Trophoblast cell (in vitro differentiated cells and primary cell): Measurements from ENCODE around the gene LRIG1.

Experiments used
- DNase-seq, 2 donors: peaks; one replicate each; pipeline ENCODE4 v3.0.0-alpha.2; 2016
- H2AFZ ChIP-seq: 2 replicates; pipeline ENCODE4 v1.6.1; 2013; ENCODE audit warnings: low read length, moderate library complexity, mild to moderate bottlenecking; ENCODE audit not compliant: insufficient read depth, poor library complexity
- H2AK5ac ChIP-seq: 2 replicates; pipeline ENCODE4 v1.6.1; 2013; ENCODE audit warnings: mild to moderate bottlenecking, low read length
- H2BK120ac ChIP-seq: 2 replicates; pipeline ENCODE4 v1.6.1; 2013; ENCODE audit warnings: low read length, mild to moderate bottlenecking, moderate library complexity; ENCODE audit not compliant: insufficient read depth, poor library complexity
- H2BK12ac ChIP-seq: 2 replicates; pipeline ENCODE4 v1.6.1; 2013; ENCODE audit warnings: mild to moderate bottlenecking, low read length, moderate library complexity
- H2BK5ac ChIP-seq: 2 replicates; pipeline ENCODE4 v1.6.1; 2013; ENCODE audit warnings: low read length, low read depth, moderate library complexity, mild to moderate bottlenecking; ENCODE audit not compliant: poor library complexity
- H3K14ac ChIP-seq: 2 replicates; pipeline ENCODE4 v1.6.1; 2013; ENCODE audit warnings: mild to moderate bottlenecking, low read length
- H3K18ac ChIP-seq: 2 replicates; pipeline ENCODE4 v1.6.1; 2013; ENCODE audit warnings: mild to moderate bottlenecking, low read length
- H3K23ac ChIP-seq: 2 replicates; pipeline ENCODE4 v1.6.1; 2013; ENCODE audit warnings: low read length
- H3K27ac ChIP-seq: 2 replicates; pipeline ENCODE4 v1.5.1; 2013; ENCODE audit warnings: low read depth, mild to moderate bottlenecking, inconsistent platforms, low read length, moderate library complexity
- H3K27me3 ChIP-seq: 2 replicates; pipeline ENCODE4 v1.6.1; 2013; ENCODE audit warnings: inconsistent platforms, mild to moderate bottlenecking, low read length, moderate library complexity; ENCODE audit not compliant: insufficient read depth
- H3K36me3 ChIP-seq, 2 experiments: 1 replicate in 1 of 2; 2 replicates in 1 of 2; pipeline ENCODE4 v1.6.1; 2013; ENCODE audit warnings: low read length in 2 of 2, mild to moderate bottlenecking in 2 of 2, moderate library complexity in 1 of 2; ENCODE audit not compliant: insufficient read depth in 2 of 2, control insufficient read depth in 1 of 2
- H3K4ac ChIP-seq: 2 replicates; pipeline ENCODE4 v1.6.1; 2013; ENCODE audit warnings: low read depth, mild to moderate bottlenecking, low read length, moderate library complexity
- H3K4me1 ChIP-seq, 2 experiments: 1 replicate in 1 of 2; 2 replicates in 1 of 2; pipeline ENCODE4 v1.6.1; 2013; ENCODE audit warnings: low read length in 2 of 2, mild to moderate bottlenecking in 2 of 2, moderate library complexity in 1 of 2; ENCODE audit not compliant: insufficient read depth in 2 of 2, control insufficient read depth in 1 of 2
- H3K4me2 ChIP-seq: 2 replicates; pipeline ENCODE4 v1.6.1; 2013; ENCODE audit warnings: inconsistent platforms, mild to moderate bottlenecking, low read length, moderate library complexity
- H3K4me3 ChIP-seq: 2 replicates; pipeline ENCODE4 v1.5.1; 2013; ENCODE audit warnings: mild to moderate bottlenecking, low read depth, low read length, inconsistent platforms
- H3K79me1 ChIP-seq: one replicate; pipeline ENCODE4 v1.6.1; 2013; ENCODE audit warnings: low read length
- H3K79me2 ChIP-seq: 2 replicates; pipeline ENCODE4 v1.6.1; 2013; ENCODE audit warnings: low read length, mild to moderate bottlenecking; ENCODE audit not compliant: control insufficient read depth, insufficient read depth, poor library complexity
- H3K9ac ChIP-seq: 2 replicates; pipeline ENCODE4 v1.6.1; 2013; ENCODE audit warnings: mild to moderate bottlenecking, low read length
- H3K9me3 ChIP-seq: 2 replicates; pipeline ENCODE4 v1.6.1; 2013; ENCODE audit warnings: low read depth, mild to moderate bottlenecking, control low read depth, inconsistent platforms, low read length; ENCODE audit not compliant: insufficient read depth
- H4K12ac ChIP-seq: 2 replicates; pipeline ENCODE4 v1.6.1; 2013; ENCODE audit warnings: low read depth, mild to moderate bottlenecking, low read length, moderate library complexity
- H4K8ac ChIP-seq: 2 replicates; pipeline ENCODE4 v1.6.1; 2013; ENCODE audit warnings: low read depth, mild to moderate bottlenecking, low read length, moderate library complexity
- H4K91ac ChIP-seq: one replicate; pipeline ENCODE4 v1.6.1; 2013; ENCODE audit warnings: low read depth, mild to moderate bottlenecking, low read length, moderate library complexity
- WGBS: extraction: QIAGEN DNeasy Blood & Tissue Kit; methylation state at CpG from one replicate; pipeline ENCODE4 v1.1.7; 2013; ENCODE audit warnings: missing lambda C conversion rate; ENCODE audit not compliant: insufficient read length, insufficient coverage; ENCODE audit errors: extremely low coverage; 5-methylcytosine and 5-hydroxymethylcytosine counted together

LRIG1 gene

GRCh38 chr3:66473692-66474091, 27.1 kb downstream of the LRIG1 start:
- Histone ChIP-seq H3K18ac (no peak overlapping the region), H3K9me3 (peaks cover 2% of the 10 kb centered on the region), H2AFZ (no peak overlapping the region), H2AK5ac (no peak overlapping the region), H3K79me2 (no peaks in the 10 kb centered on the region), H3K4me2 (no peak overlapping the region), H2BK5ac (no peak overlapping the region), H3K36me3 (no peaks in the 10 kb centered on the region), H3K4me3 (no peak overlapping the region), H3K9ac (no peak overlapping the region), H2BK12ac (no peak overlapping the region), H3K4me1 (no peaks in the 10 kb centered on the region), H4K8ac (no peak overlapping the region), H3K4ac (no peak overlapping the region), H3K27me3 (no peaks in the 10 kb centered on the region), H3K27ac (no peak overlapping the region), H3K14ac (no peak overlapping the region), H4K12ac (no peak overlapping the region), H2BK120ac (no peak overlapping the region), H4K91ac (no peak overlapping the region), H3K23ac (no peak overlapping the region), H3K79me1 (no peaks in the 10 kb centered on the region)
- DNase-seq: peak in 1 of 2 donors; percentile 23
- no CpG with 5 or more reads among the region's 11 CpGs for WGBS

GRCh38 chr3:66473181-66473580, 27.6 kb downstream of the LRIG1 start:
- no peak overlapping the region for H3K4me2 ChIP-seq
- no peak overlapping the region for H3K9ac ChIP-seq
- no peak overlapping the region for H3K23ac ChIP-seq
- H3K79me2 ChIP-seq: no peaks in the 10 kb centered on the region
- H2BK5ac ChIP-seq: no peak overlapping the region
- H3K18ac ChIP-seq: no peak overlapping the region
- no peak overlapping the region for H3K4ac ChIP-seq
- no peaks in the 10 kb centered on the region for H3K27me3 ChIP-seq
- no peaks in the 10 kb centered on the region for H3K79me1 ChIP-seq
- peaks cover 2% of the 10 kb centered on the region for H3K9me3 ChIP-seq
- no peak overlapping the region for H2AK5ac ChIP-seq
- no peak overlapping the region for H2BK12ac ChIP-seq
- no peak overlapping the region for H4K91ac ChIP-seq
- no peaks in the 10 kb centered on the region for H3K4me1 ChIP-seq
- H4K8ac ChIP-seq: no peak overlapping the region
- H3K4me3 ChIP-seq: no peak overlapping the region
- no peaks in the 10 kb centered on the region for H3K36me3 ChIP-seq
- H4K12ac ChIP-seq: no peak overlapping the region
- H2AFZ ChIP-seq: no peak overlapping the region
- no CpG with 5 or more reads among the region's 4 CpGs for WGBS
- no peak overlapping the region for H3K27ac ChIP-seq
- H3K14ac ChIP-seq: no peak overlapping the region
- H2BK120ac ChIP-seq: no peak overlapping the region
- no peak for DNase-seq

- Histone ChIP-seq H3K27me3 (no peaks in the 10 kb centered on the region), H4K91ac (no peak overlapping the region), H2AFZ (no peak overlapping the region), H2BK12ac (no peak overlapping the region), H3K9ac (no peak overlapping the region), H3K18ac (no peak overlapping the region), H3K23ac (no peak overlapping the region), H4K8ac (no peak overlapping the region), H3K14ac (no peak overlapping the region), H3K4me1 (no peaks in the 10 kb centered on the region), H2BK5ac (no peak overlapping the region), H3K79me2 (no peaks in the 10 kb centered on the region), H3K27ac (no peak overlapping the region), H3K79me1 (no peaks in the 10 kb centered on the region), H3K9me3 (peaks cover 2% of the 10 kb centered on the region), H3K36me3 (no peaks in the 10 kb centered on the region), H3K4me3 (no peak overlapping the region), H3K4ac (no peak overlapping the region), H2BK120ac (no peak overlapping the region), H4K12ac (no peak overlapping the region), H3K4me2 (no peak overlapping the region), H2AK5ac (no peak overlapping the region)
- DNase-seq: peak; percentile 62 to 70
- no CpG with 5 or more reads among the region's 12 CpGs for WGBS
These were observed 28.3 kb downstream of the LRIG1 start for GRCh38 chr3:66472313-66473134.

- no peak overlapping the region for H3K27ac ChIP-seq
- no peak overlapping the region for H2BK120ac ChIP-seq
- H3K14ac ChIP-seq: no peak overlapping the region
- no peak overlapping the region for H3K4me3 ChIP-seq
- H3K27me3 ChIP-seq: no peaks in the 10 kb centered on the region
- no CpG with 5 or more reads among the region's 10 CpGs for WGBS
- no peak overlapping the region for H4K12ac ChIP-seq
- H3K4me1 ChIP-seq: no peaks in the 10 kb centered on the region
- H3K23ac ChIP-seq: no peak overlapping the region
- H2BK12ac ChIP-seq: no peak overlapping the region
- H2AK5ac ChIP-seq: no peak overlapping the region
- H3K79me1 ChIP-seq: no peaks in the 10 kb centered on the region
- H3K79me2 ChIP-seq: no peaks in the 10 kb centered on the region
- DNase-seq: no peak
- H3K18ac ChIP-seq: no peak overlapping the region
- H3K9ac ChIP-seq: no peak overlapping the region
- H2BK5ac ChIP-seq: no peak overlapping the region
- peaks cover 2% of the 10 kb centered on the region for H3K9me3 ChIP-seq
- H3K4ac ChIP-seq: no peak overlapping the region
- no peaks in the 10 kb centered on the region for H3K36me3 ChIP-seq
- no peak overlapping the region for H4K8ac ChIP-seq
- H2AFZ ChIP-seq: no peak overlapping the region
- no peak overlapping the region for H4K91ac ChIP-seq
- H3K4me2 ChIP-seq: no peak overlapping the region
These were observed 29.7 kb downstream of the LRIG1 start for GRCh38 chr3:66470956-66471686.
